Type B pancreatic cell (in vitro differentiated cells): ENCODE results near the gene ERCC2. TPM values are rescaled to one million over a fixed set of nuclear protein-coding genes. Genes with fewer than 3 reads are reported as not detected.

Experiments used
- DNase-seq: peaks from one replicate; pipeline ENCODE4 v3.0.0; 2021; ENCODE audit warnings: mixed read lengths; ENCODE audit not compliant: unreplicated experiment; ENCODE audit errors: extremely low spot score
- H3K27ac Mint-ChIP-seq: 2 replicates; pipeline ENCODE4 v1.8.0; 2021; ENCODE audit warnings: mild to moderate bottlenecking, mixed read lengths
- H3K27me3 Mint-ChIP-seq: 2 replicates; pipeline ENCODE4 v1.8.0; 2021; ENCODE audit warnings: mixed read lengths
- H3K36me3 Mint-ChIP-seq: 2 replicates; pipeline ENCODE4 v1.8.0; 2021; ENCODE audit warnings: mixed read lengths
- H3K4me1 Mint-ChIP-seq: one replicate; pipeline ENCODE4 v1.8.0; 2021; ENCODE audit warnings: mixed read lengths; ENCODE audit not compliant: unreplicated experiment
- H3K4me3 Mint-ChIP-seq: 2 replicates; pipeline ENCODE4 v1.8.0; 2021; ENCODE audit warnings: mild to moderate bottlenecking, mixed read lengths
- H3K9me3 Mint-ChIP-seq: 2 replicates; pipeline ENCODE4 v1.8.0; 2021; ENCODE audit warnings: mixed read lengths
- total RNA-seq: library from RNA; stranded (reverse); gene quantifications from 2 replicates; pipeline ENCODE4 v1.2.1, GENCODE V29; 2021; ENCODE audit warnings: low replicate concordance
- TF ChIP-seq, protein P1 (sequence below): fragments of 200-600 bp; sonication (generic); conservative IDR thresholded peaks from 2 replicates; pipeline ENCODE4 v1.5.0; 2021; ENCODE audit warnings: antibody characterized with exemption, mild to moderate bottlenecking

Gene ERCC2
- total RNA-seq, 1 donor from 2014 or later, result 55.8 TPM

DNA sequence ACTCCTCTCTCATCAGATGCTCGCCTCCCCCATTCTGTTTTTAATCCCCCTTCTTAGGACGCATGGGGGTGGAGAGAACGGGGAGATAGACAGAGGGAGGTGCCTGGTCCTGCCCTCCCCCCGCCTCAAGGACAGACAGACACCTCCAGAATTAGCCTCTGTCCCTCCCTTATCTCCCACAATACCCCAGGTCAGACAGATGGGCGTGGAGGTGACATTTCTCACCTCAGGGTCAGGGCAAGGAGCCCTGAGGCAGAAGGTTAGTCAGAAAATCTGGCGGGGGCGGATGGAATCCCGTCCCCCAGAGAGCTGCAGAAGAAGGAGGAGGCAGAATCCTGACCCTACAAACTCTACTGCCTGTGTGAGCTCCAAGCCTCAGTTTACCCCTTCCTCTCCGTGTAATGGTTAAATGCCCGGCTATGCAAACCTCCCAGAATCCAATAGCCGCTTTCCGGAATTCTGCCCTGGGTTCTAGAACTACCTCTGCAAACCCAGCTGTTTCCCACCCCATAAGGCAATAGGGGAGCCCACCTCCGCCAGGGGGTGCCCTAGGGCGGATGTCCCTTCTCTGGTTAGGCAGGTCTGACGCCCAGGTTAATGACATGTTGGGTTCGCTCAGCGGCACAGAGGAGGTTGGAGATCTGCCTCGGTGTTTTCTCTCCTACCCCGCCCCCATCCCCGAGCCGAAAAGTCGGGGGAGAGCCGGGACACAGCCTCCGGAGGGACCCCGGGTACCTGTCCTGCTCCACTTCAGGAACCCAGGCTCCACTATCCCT, 33.6 kb upstream of the ERCC2 start:
- Mint-ChIP-seq H3K4me3 (peak overlapping the region; percentile 96), H3K4me1 (peaks cover 34% of the 10 kb centered on the region), H3K27me3 (peaks cover 40% of the 10 kb centered on the region), H3K9me3 (no peaks in the 10 kb centered on the region), H3K36me3 (peaks cover 3% of the 10 kb centered on the region), H3K27ac (peak overlapping the region; percentile 98)
- DNase-seq, result no peak
- TF ChIP-seq, protein P1, sequence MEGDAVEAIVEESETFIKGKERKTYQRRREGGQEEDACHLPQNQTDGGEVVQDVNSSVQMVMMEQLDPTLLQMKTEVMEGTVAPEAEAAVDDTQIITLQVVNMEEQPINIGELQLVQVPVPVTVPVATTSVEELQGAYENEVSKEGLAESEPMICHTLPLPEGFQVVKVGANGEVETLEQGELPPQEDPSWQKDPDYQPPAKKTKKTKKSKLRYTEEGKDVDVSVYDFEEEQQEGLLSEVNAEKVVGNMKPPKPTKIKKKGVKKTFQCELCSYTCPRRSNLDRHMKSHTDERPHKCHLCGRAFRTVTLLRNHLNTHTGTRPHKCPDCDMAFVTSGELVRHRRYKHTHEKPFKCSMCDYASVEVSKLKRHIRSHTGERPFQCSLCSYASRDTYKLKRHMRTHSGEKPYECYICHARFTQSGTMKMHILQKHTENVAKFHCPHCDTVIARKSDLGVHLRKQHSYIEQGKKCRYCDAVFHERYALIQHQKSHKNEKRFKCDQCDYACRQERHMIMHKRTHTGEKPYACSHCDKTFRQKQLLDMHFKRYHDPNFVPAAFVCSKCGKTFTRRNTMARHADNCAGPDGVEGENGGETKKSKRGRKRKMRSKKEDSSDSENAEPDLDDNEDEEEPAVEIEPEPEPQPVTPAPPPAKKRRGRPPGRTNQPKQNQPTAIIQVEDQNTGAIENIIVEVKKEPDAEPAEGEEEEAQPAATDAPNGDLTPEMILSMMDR, result peak; percentile 59

DNA sequence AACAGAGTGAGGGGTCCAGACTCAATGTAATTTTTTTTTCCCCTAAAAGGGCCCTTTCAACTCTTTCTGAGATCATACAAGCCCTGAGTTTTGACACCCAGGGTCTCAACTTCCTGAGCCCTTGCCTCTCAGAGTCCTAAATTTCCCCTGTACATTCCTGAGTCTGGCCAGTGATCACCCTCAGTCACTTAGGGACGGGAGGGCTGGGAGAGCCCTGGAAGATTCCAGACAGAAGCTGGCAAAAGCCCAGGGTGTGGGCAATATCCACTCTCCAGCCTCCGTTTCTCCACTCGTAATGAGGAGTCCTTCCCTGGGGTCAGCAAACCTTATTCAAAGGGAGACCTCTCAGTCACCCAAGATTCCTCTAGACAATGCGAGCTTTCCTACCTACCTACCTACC, 32.9 kb upstream of the ERCC2 start:
- DNase-seq, result no peak
- TF ChIP-seq, protein P1, result no peak
- Mint-ChIP-seq H3K9me3 (no peaks in the 10 kb centered on the region), H3K27me3 (peaks cover 45% of the 10 kb centered on the region), H3K4me1 (peaks cover 37% of the 10 kb centered on the region), H3K4me3 (peak overlapping the region; percentile 96), H3K36me3 (no peaks in the 10 kb centered on the region), H3K27ac (peak overlapping the region; percentile 98)

DNA sequence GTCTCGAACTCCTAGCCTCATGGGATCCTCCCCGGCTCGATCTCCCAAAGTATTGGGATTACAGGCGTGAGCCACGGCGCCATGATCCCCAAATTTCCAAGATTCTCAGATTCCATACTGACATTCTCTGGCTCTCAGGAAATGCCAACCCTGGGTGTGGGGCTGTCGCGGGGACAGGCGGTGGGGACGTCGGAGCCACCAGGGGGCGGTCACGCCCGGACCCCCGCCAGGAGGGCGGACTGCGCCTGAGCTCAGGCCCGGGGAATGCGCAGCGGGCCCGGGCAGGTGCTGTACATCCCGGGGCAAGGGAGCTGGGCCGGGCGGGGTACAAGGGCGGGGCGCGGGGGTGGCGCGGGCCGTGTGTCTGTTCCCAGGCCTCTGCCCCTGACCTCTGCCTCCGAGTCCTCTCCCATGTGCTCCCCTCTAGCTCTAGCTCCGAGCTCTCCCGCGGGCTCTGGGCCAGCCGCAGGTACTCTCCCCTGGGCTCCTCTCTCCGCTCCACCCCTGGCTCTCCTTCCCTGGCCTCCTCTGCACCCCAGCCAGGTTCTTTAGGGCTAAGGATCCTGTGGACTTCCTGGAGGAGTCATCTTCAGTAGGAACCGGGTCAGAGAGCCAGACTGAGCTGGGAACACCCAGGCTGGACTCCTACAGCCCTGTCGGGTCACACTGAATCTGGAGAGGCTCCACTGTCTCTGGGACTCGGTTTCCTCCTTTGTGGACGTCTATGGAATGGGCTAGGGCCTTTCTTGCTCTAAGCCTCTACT, 32.1 kb upstream of the ERCC2 start:
- Mint-ChIP-seq H3K27ac (peak overlapping the region; percentile 98), H3K4me1 (peaks cover 35% of the 10 kb centered on the region), H3K36me3 (no peaks in the 10 kb centered on the region), H3K9me3 (no peaks in the 10 kb centered on the region), H3K27me3 (peaks cover 50% of the 10 kb centered on the region), H3K4me3 (peak overlapping the region; percentile 96)
- no peak for DNase-seq
- TF ChIP-seq, protein P1, result peak; percentile 79

DNA sequence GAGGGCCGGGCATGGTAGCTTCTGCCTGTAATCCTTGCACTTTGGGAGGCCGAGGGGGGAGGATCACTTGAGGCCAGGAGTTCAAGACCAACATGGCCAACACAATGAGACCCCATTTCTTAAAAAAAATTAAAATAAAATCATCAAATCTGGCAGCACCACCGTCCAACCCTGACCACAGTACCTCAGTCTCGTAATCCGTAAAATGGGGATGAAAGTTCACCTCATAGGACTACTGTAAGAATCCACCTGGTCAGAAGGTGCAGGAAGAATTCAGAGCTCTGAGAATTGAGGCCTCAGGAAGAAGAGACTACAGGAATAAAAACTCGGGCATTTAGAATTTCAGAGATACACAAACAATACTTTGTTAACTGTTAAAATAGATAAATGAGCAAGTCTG, 31.4 kb upstream of the ERCC2 start:
- H3K27me3 Mint-ChIP-seq, result peaks cover 55% of the 10 kb centered on the region
- peaks cover 30% of the 10 kb centered on the region for H3K4me1 Mint-ChIP-seq
- no peaks in the 10 kb centered on the region for H3K9me3 Mint-ChIP-seq
- no peak overlapping the region for H3K4me3 Mint-ChIP-seq
- TF ChIP-seq, protein P1, result no peak
- peak overlapping the region; percentile 76 for H3K27ac Mint-ChIP-seq
- H3K36me3 Mint-ChIP-seq, result no peaks in the 10 kb centered on the region
- no peak for DNase-seq

DNA sequence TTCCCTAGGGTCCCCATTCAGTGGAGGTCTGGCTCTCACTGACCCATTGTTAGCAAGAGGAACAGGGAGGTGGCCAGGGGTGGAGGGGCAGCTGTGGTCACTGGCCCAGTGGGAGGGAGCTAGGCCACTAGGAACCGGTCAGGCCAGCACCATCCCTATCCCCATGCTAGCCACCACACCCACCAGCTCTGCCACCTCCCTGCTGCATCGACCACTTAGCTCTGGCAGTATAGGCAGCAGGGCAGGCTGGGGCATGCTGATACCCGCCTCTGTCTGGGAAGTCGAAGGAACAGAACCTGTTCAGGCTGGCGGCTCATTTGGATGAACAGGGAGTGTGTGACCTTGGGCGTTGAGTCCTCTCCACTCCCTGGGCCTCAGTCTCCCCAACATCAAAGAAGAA, 29.8 kb upstream of the ERCC2 start:
- H3K36me3 Mint-ChIP-seq, result no peaks in the 10 kb centered on the region
- no peak overlapping the region for H3K27ac Mint-ChIP-seq
- no peak for DNase-seq
- H3K4me3 Mint-ChIP-seq, result peak overlapping the region; percentile 14
- peaks cover 22% of the 10 kb centered on the region for H3K4me1 Mint-ChIP-seq
- TF ChIP-seq, protein P1, result no peak
- H3K27me3 Mint-ChIP-seq, result peaks cover 52% of the 10 kb centered on the region
- no peaks in the 10 kb centered on the region for H3K9me3 Mint-ChIP-seq
